GM12878 (cell line): ENCODE measurements around the gene DYNC1LI1.

ENCODE experiments used
- ATF7 ChIP-seq: fragments of 450-650 bp; IDR thresholded peaks from 2 replicates; pipeline ENCODE4 v1.6.1; 2016; ENCODE audit warnings: low read depth, mild to moderate bottlenecking
- GABPA ChIP-seq: IDR thresholded peaks from 2 replicates; pipeline ENCODE4 v1.6.1; 2014; ENCODE audit warnings: antibody characterized with exemption, low read depth, mild to moderate bottlenecking, inconsistent platforms
- NFYA ChIP-seq: IDR thresholded peaks from 2 replicates; pipeline ENCODE4 v1.6.1; 2011; ENCODE audit warnings: low read depth, mild to moderate bottlenecking, low read length, improper control_type of control experiment, borderline replicate concordance
- NRF1 ChIP-seq: conservative IDR thresholded peaks from 2 replicates; pipeline ENCODE4 v1.6.1; 2011; ENCODE audit warnings: mild to moderate bottlenecking, low read depth, low read length, improper control_type of control experiment
- POLR2A ChIP-seq: IDR thresholded peaks from 2 replicates; pipeline ENCODE4 v1.6.1; 2011; ENCODE audit warnings: low read depth, mild to moderate bottlenecking, low read length
- POLR2AphosphoS5 ChIP-seq: IDR thresholded peaks from 2 replicates; pipeline ENCODE4 v1.6.1; 2011; ENCODE audit warnings: mild to moderate bottlenecking, low read length, inconsistent platforms
- RBBP5 ChIP-seq: fragments of 200-600 bp; sonication (generic); conservative IDR thresholded peaks from 2 replicates; pipeline ENCODE4 v1.6.1; 2016
- RCOR1 ChIP-seq: conservative IDR thresholded peaks from 2 replicates; pipeline ENCODE4 v1.6.1; 2012; ENCODE audit warnings: low read depth, low read length, improper control_type of control experiment
- SMC3 ChIP-seq: IDR thresholded peaks from 2 replicates; pipeline ENCODE4 v1.6.1; 2011; ENCODE audit warnings: low read length, improper control_type of control experiment, borderline replicate concordance
- SP1 ChIP-seq: IDR thresholded peaks from one replicate; pipeline ENCODE4 v1.6.1; 2011; ENCODE audit warnings: low read depth, low read length
- ZSCAN29 ChIP-seq: fragments of 450-650 bp; IDR thresholded peaks from 2 replicates; pipeline ENCODE4 v1.6.1; 2017; ENCODE audit warnings: mild to moderate bottlenecking, moderate library complexity
- TF ChIP-seq, protein P1 (sequence below), 3 experiments: IDR thresholded peaks in 2 of 3; conservative IDR thresholded peaks in 1 of 3; 2 replicates each; pipeline ENCODE4 v1.5.1; 2011; ENCODE audit warnings: low read depth in 3 of 3, low read length in 3 of 3, mild to moderate bottlenecking in 3 of 3, control low read depth in 2 of 3, moderate library complexity in 2 of 3, inconsistent platforms in 1 of 3, mixed read lengths in 1 of 3; ENCODE audit not compliant: control insufficient read depth in 2 of 3, insufficient read depth in 1 of 3; ENCODE audit errors: extremely low read depth in 1 of 3
- TF ChIP-seq, protein P2 (sequence below): IDR thresholded peaks from 2 replicates; pipeline ENCODE4 v1.6.1; 2011; ENCODE audit warnings: low read depth, low read length, improper control_type of control experiment, borderline replicate concordance

DNA sequence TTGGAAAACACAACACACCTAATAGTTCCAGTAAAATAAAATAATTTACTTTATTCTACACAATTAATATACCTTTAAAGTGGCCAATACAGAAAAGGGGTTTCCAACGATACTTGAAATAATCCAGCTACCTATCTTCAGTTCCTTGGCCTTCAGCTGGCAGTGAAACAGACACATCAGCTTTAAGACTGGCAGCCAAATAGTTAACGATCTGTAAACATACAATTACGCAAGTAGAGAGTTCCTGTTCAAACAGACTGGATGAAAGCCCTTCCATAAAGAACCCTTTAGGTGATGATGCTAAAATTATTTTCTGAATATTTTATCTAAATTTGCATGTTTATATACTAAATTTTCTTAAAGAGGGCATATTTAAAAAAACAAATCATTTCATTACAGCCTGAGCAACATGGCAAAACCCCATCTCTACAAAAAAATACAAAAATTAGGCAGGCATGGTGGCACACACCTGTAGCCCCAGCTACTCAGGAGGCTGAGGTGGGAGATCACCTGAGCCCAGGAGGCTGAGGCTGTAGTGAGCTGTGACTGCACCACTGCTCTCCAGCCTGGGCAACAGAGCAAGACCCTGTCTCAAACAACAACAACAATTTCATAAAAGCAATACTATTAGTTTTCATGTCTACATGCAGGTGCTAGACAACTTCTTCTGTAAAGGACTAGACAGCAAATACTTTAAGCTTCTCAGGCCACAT lies 12.9 kb downstream of the DYNC1LI1 start:
- TF ChIP-seq ATF7 (no peak), GABPA (no peak), RCOR1 (no peak), SP1 (no peak), NRF1 (no peak), POLR2A (no peak), POLR2AphosphoS5 (no peak), ZSCAN29 (no peak), SMC3 (no peak), NFYA (no peak), RBBP5 (no peak)
- TF ChIP-seq, protein P1, sequence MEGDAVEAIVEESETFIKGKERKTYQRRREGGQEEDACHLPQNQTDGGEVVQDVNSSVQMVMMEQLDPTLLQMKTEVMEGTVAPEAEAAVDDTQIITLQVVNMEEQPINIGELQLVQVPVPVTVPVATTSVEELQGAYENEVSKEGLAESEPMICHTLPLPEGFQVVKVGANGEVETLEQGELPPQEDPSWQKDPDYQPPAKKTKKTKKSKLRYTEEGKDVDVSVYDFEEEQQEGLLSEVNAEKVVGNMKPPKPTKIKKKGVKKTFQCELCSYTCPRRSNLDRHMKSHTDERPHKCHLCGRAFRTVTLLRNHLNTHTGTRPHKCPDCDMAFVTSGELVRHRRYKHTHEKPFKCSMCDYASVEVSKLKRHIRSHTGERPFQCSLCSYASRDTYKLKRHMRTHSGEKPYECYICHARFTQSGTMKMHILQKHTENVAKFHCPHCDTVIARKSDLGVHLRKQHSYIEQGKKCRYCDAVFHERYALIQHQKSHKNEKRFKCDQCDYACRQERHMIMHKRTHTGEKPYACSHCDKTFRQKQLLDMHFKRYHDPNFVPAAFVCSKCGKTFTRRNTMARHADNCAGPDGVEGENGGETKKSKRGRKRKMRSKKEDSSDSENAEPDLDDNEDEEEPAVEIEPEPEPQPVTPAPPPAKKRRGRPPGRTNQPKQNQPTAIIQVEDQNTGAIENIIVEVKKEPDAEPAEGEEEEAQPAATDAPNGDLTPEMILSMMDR (IDR thresholded peaks at IDR 0.05 in 2 of 3, conservative IDR thresholded peaks at IDR 0.05 in 1 of 3; ENCODE audit: control insufficient read depth in 2 of 3, extremely low read depth in 1 of 3, insufficient read depth in 1 of 3, low read depth in 3 of 3, low read length in 3 of 3): no peak
- TF ChIP-seq, protein P2, sequence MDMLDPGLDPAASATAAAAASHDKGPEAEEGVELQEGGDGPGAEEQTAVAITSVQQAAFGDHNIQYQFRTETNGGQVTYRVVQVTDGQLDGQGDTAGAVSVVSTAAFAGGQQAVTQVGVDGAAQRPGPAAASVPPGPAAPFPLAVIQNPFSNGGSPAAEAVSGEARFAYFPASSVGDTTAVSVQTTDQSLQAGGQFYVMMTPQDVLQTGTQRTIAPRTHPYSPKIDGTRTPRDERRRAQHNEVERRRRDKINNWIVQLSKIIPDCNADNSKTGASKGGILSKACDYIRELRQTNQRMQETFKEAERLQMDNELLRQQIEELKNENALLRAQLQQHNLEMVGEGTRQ: no peak
